ENCODE results near the gene GGACT.

The GGACT gene

GRCh38 chr13:100564444-100565223, 24.0 kb downstream of the GGACT start:
- no CpG with 5 or more reads among the region's 13 CpGs for WGBS (ENCODE audit: extremely low coverage, insufficient coverage, insufficient read length)
- H3K27me3 ChIP-seq (ENCODE audit: insufficient read depth, low read length), result no peaks in the 10 kb centered on the region

GRCh38 chr13:100563779-100564178, 24.8 kb downstream of the GGACT start:
- no peak overlapping the region for H3K9ac ChIP-seq (ENCODE audit: low read length)
- no peak overlapping the region for H2BK5ac ChIP-seq (ENCODE audit: low read depth, low read length, poor library complexity)
- no peak overlapping the region for H2AFZ ChIP-seq (ENCODE audit: insufficient read depth, low read length, poor library complexity)
- H4K12ac ChIP-seq (ENCODE audit: low read depth, low read length), result no peak overlapping the region
- no peak overlapping the region for H2BK12ac ChIP-seq (ENCODE audit: low read length)
- whole genome bisulfite sequencing (ENCODE audit: extremely low coverage, insufficient coverage, insufficient read length), result no CpG with 5 or more reads among the region's 7 CpGs
- peaks cover 2% of the 10 kb centered on the region for H3K9me3 ChIP-seq (ENCODE audit: insufficient read depth, low read depth, low read length)
- H3K27ac ChIP-seq (ENCODE audit: low read depth, low read length), result no peak overlapping the region
- no peaks in the 10 kb centered on the region for H3K4me1 ChIP-seq (ENCODE audit: control insufficient read depth in 1 of 2, insufficient read depth in 2 of 2, low read length in 2 of 2)
- H3K79me1 ChIP-seq (ENCODE audit: low read length), result no peaks in the 10 kb centered on the region
- H2BK120ac ChIP-seq (ENCODE audit: insufficient read depth, low read length, poor library complexity), result no peak overlapping the region
- H3K79me2 ChIP-seq (ENCODE audit: control insufficient read depth, insufficient read depth, low read length, poor library complexity), result no peaks in the 10 kb centered on the region
- no peaks in the 10 kb centered on the region for H3K27me3 ChIP-seq (ENCODE audit: insufficient read depth, low read length)
- H3K4ac ChIP-seq (ENCODE audit: low read depth, low read length), result no peak overlapping the region
- H3K23ac ChIP-seq (ENCODE audit: low read length), result no peak overlapping the region
- no peak overlapping the region for H3K14ac ChIP-seq (ENCODE audit: low read length)
- no peaks in the 10 kb centered on the region for H3K36me3 ChIP-seq (ENCODE audit: control insufficient read depth in 1 of 2, insufficient read depth in 2 of 2, low read length in 2 of 2)
- no peak overlapping the region for H2AK5ac ChIP-seq (ENCODE audit: low read length)
- no peak for DNase-seq
- no peak overlapping the region for H3K18ac ChIP-seq (ENCODE audit: low read length)
- no peak overlapping the region for H4K91ac ChIP-seq (ENCODE audit: low read depth, low read length)
- no peak overlapping the region for H3K4me2 ChIP-seq (ENCODE audit: low read length)
- H3K4me3 ChIP-seq (ENCODE audit: low read depth, low read length), result no peak overlapping the region
- no peak overlapping the region for H4K8ac ChIP-seq (ENCODE audit: low read depth, low read length)

More at GRCh38 chr13:100564444-100565223, 24.0 kb downstream of the GGACT start:
- no peak overlapping the region for H4K91ac ChIP-seq (ENCODE audit: low read depth, low read length)
- no peak overlapping the region for H2BK12ac ChIP-seq (ENCODE audit: low read length)
- H3K4me3 ChIP-seq (ENCODE audit: low read depth, low read length), result no peak overlapping the region
- H3K27ac ChIP-seq (ENCODE audit: low read depth, low read length), result no peak overlapping the region
- no peak overlapping the region for H3K4me2 ChIP-seq (ENCODE audit: low read length)
- peaks cover 6% of the 10 kb centered on the region for H3K9me3 ChIP-seq (ENCODE audit: insufficient read depth, low read depth, low read length)
- H3K14ac ChIP-seq (ENCODE audit: low read length), result no peak overlapping the region
- H4K12ac ChIP-seq (ENCODE audit: low read depth, low read length), result no peak overlapping the region
- H3K4me1 ChIP-seq (ENCODE audit: control insufficient read depth in 1 of 2, insufficient read depth in 2 of 2, low read length in 2 of 2), result no peaks in the 10 kb centered on the region
- H3K18ac ChIP-seq (ENCODE audit: low read length), result no peak overlapping the region
- H3K79me2 ChIP-seq (ENCODE audit: control insufficient read depth, insufficient read depth, low read length, poor library complexity), result no peaks in the 10 kb centered on the region
- no peak overlapping the region for H3K23ac ChIP-seq (ENCODE audit: low read length)
- no peak overlapping the region for H2BK5ac ChIP-seq (ENCODE audit: low read depth, low read length, poor library complexity)
- H4K8ac ChIP-seq (ENCODE audit: low read depth, low read length), result no peak overlapping the region
- no peak overlapping the region for H3K4ac ChIP-seq (ENCODE audit: low read depth, low read length)
- H2AK5ac ChIP-seq (ENCODE audit: low read length), result no peak overlapping the region
- DNase-seq, result no peak
- H2BK120ac ChIP-seq (ENCODE audit: insufficient read depth, low read length, poor library complexity), result no peak overlapping the region
- H3K79me1 ChIP-seq (ENCODE audit: low read length), result no peaks in the 10 kb centered on the region
- H2AFZ ChIP-seq (ENCODE audit: insufficient read depth, low read length, poor library complexity), result no peak overlapping the region
- H3K36me3 ChIP-seq (ENCODE audit: control insufficient read depth in 1 of 2, insufficient read depth in 2 of 2, low read length in 2 of 2), result no peaks in the 10 kb centered on the region
- no peak overlapping the region for H3K9ac ChIP-seq (ENCODE audit: low read length)

GRCh38 chr13:100561599-100562204, 26.9 kb downstream of the GGACT start:
- H3K4ac ChIP-seq (ENCODE audit: low read depth, low read length), result no peak overlapping the region
- H3K14ac ChIP-seq (ENCODE audit: low read length), result no peak overlapping the region
- no peak overlapping the region for H3K18ac ChIP-seq (ENCODE audit: low read length)
- H2AK5ac ChIP-seq (ENCODE audit: low read length), result no peak overlapping the region
- no peak overlapping the region for H3K4me3 ChIP-seq (ENCODE audit: low read depth, low read length)
- H3K79me1 ChIP-seq (ENCODE audit: low read length), result no peaks in the 10 kb centered on the region
- peaks cover 2% of the 10 kb centered on the region for H3K9me3 ChIP-seq (ENCODE audit: insufficient read depth, low read depth, low read length)
- H3K36me3 ChIP-seq (ENCODE audit: control insufficient read depth in 1 of 2, insufficient read depth in 2 of 2, low read length in 2 of 2), result no peaks in the 10 kb centered on the region
- H4K91ac ChIP-seq (ENCODE audit: low read depth, low read length), result no peak overlapping the region
- H2BK120ac ChIP-seq (ENCODE audit: insufficient read depth, low read length, poor library complexity), result no peak overlapping the region
- no peak overlapping the region for H2BK12ac ChIP-seq (ENCODE audit: low read length)
- H4K12ac ChIP-seq (ENCODE audit: low read depth, low read length), result no peak overlapping the region
- no peak overlapping the region for H3K23ac ChIP-seq (ENCODE audit: low read length)
- no peak for DNase-seq
- H3K79me2 ChIP-seq (ENCODE audit: control insufficient read depth, insufficient read depth, low read length, poor library complexity), result no peaks in the 10 kb centered on the region
- no peaks in the 10 kb centered on the region for H3K4me1 ChIP-seq (ENCODE audit: control insufficient read depth in 1 of 2, insufficient read depth in 2 of 2, low read length in 2 of 2)
- no peak overlapping the region for H3K4me2 ChIP-seq (ENCODE audit: low read length)
- H4K8ac ChIP-seq (ENCODE audit: low read depth, low read length), result no peak overlapping the region
- no peak overlapping the region for H3K9ac ChIP-seq (ENCODE audit: low read length)
- H3K27ac ChIP-seq (ENCODE audit: low read depth, low read length), result no peak overlapping the region
- H2AFZ ChIP-seq (ENCODE audit: insufficient read depth, low read length, poor library complexity), result no peak overlapping the region
- no peak overlapping the region for H2BK5ac ChIP-seq (ENCODE audit: low read depth, low read length, poor library complexity)
- H3K27me3 ChIP-seq (ENCODE audit: insufficient read depth, low read length), result no peaks in the 10 kb centered on the region
- WGBS (ENCODE audit: extremely low coverage, insufficient coverage, insufficient read length), result no CpG with 5 or more reads among the region's 7 CpGs

GRCh38 chr13:100561158-100561499, 27.5 kb downstream of the GGACT start:
- Histone ChIP-seq H3K4me3 (ENCODE audit: low read depth, low read length) (no peak overlapping the region), H2BK120ac (ENCODE audit: insufficient read depth, low read length, poor library complexity) (no peak overlapping the region), H3K36me3 (ENCODE audit: control insufficient read depth in 1 of 2, insufficient read depth in 2 of 2, low read length in 2 of 2) (no peaks in the 10 kb centered on the region), H2BK12ac (ENCODE audit: low read length) (no peak overlapping the region), H3K27ac (ENCODE audit: low read depth, low read length) (no peak overlapping the region), H2AK5ac (ENCODE audit: low read length) (no peak overlapping the region), H3K4ac (ENCODE audit: low read depth, low read length) (no peak overlapping the region), H4K8ac (ENCODE audit: low read depth, low read length) (no peak overlapping the region), H3K27me3 (ENCODE audit: insufficient read depth, low read length) (no peaks in the 10 kb centered on the region), H3K14ac (ENCODE audit: low read length) (no peak overlapping the region), H3K23ac (ENCODE audit: low read length) (no peak overlapping the region), H3K9ac (ENCODE audit: low read length) (no peak overlapping the region), H3K79me2 (ENCODE audit: control insufficient read depth, insufficient read depth, low read length, poor library complexity) (no peaks in the 10 kb centered on the region), H4K91ac (ENCODE audit: low read depth, low read length) (no peak overlapping the region), H2AFZ (ENCODE audit: insufficient read depth, low read length, poor library complexity) (no peak overlapping the region), H3K9me3 (ENCODE audit: insufficient read depth, low read depth, low read length) (peaks cover 2% of the 10 kb centered on the region), H3K18ac (ENCODE audit: low read length) (no peak overlapping the region), H3K4me2 (ENCODE audit: low read length) (no peak overlapping the region), H4K12ac (ENCODE audit: low read depth, low read length) (no peak overlapping the region), H2BK5ac (ENCODE audit: low read depth, low read length, poor library complexity) (no peak overlapping the region), H3K4me1 (ENCODE audit: control insufficient read depth in 1 of 2, insufficient read depth in 2 of 2, low read length in 2 of 2) (no peaks in the 10 kb centered on the region), H3K79me1 (ENCODE audit: low read length) (no peaks in the 10 kb centered on the region)
- WGBS (ENCODE audit: extremely low coverage, insufficient coverage, insufficient read length), result no CpG with 5 or more reads among the region's 2 CpGs
- no peak for DNase-seq

All from trophoblast cell (in vitro differentiated cells and primary cell).